SK-N-SH (cell line): ENCODE measurements around the gene JAML. TPM values are rescaled to one million over a fixed set of nuclear protein-coding genes. Genes with fewer than 3 reads are reported as not detected.

Experiments used
- CTCF ChIA-PET: fragments of 300-600, 350-600 bp; formaldehyde crosslinking; extraction: SDS; loops from one replicate; lab custom pipeline; 2021; lab: Yijun Ruan, JAX
- POLR2A ChIA-PET: fragments of 350-600 bp; sonication (Branson Sonifier 250); formaldehyde crosslinking; extraction: SDS; loops from one replicate; lab custom pipeline; 2020; ENCODE audit warnings: antibody characterized with exemption, inconsistent platforms; lab: Yijun Ruan, JAX
- DNase-seq: peaks from one replicate; pipeline ENCODE4 v3.0.0; 2012
- H2AFZ ChIP-seq: fragments of 200-600 bp; sonication (generic); 2 replicates; pipeline ENCODE4 v1.8.1; 2016; ENCODE audit warnings: antibody characterized with exemption, mild to moderate bottlenecking, low read depth
- H3F3A ChIP-seq: fragments of 200-600 bp; sonication (generic); replicated peaks from 2 replicates; pipeline ENCODE3; 2016; ENCODE audit warnings: antibody characterized with exemption, mild to moderate bottlenecking; ENCODE audit not compliant: insufficient read depth
- H3K27ac ChIP-seq, 2 experiments: fragments of 200-500 bp in 1 of 2; fragments of 200-600 bp in 1 of 2; sonication (Bioruptor generic) in 1 of 2; sonication (generic), shearing (Covaris generic) in 1 of 2; 2 replicates each; pipeline versions ENCODE4 v1.5.1 to v1.6.1; 2014 to 2016; ENCODE audit warnings: low read depth in 2 of 2, inconsistent platforms in 1 of 2, low read length in 1 of 2, mild to moderate bottlenecking in 1 of 2, mixed read lengths in 1 of 2
- H3K27me3 ChIP-seq: fragments of 200-600 bp; sonication (generic), shearing (Covaris generic); 2 replicates; pipeline ENCODE4 v1.6.1; 2016; ENCODE audit warnings: mixed run types; ENCODE audit not compliant: insufficient read depth
- H3K36me3 ChIP-seq, 2 experiments: fragments of 200-500 bp in 1 of 2; fragments of 200-600 bp in 1 of 2; sonication (Bioruptor generic) in 1 of 2; sonication (generic) in 1 of 2; replicated peaks in 1 of 2; 2 replicates each; pipeline versions ENCODE3 to v1.5.1; 2014 to 2016; ENCODE audit warnings: low read length in 1 of 2, mild to moderate bottlenecking in 1 of 2; ENCODE audit not compliant: insufficient read depth in 2 of 2, control insufficient read depth in 1 of 2
- H3K4me1 ChIP-seq, 2 experiments: fragments of 200-500 bp in 1 of 2; fragments of 200-600 bp in 1 of 2; sonication (Bioruptor generic) in 1 of 2; sonication (generic), shearing (Covaris generic) in 1 of 2; 2 replicates each; pipeline versions ENCODE4 v1.5.1 to v1.6.1; 2014 to 2016; ENCODE audit warnings: low read depth in 1 of 2, low read length in 1 of 2, mixed run types in 1 of 2; ENCODE audit not compliant: insufficient read depth in 2 of 2, control insufficient read depth in 1 of 2
- H3K4me2 ChIP-seq: fragments of 200-600 bp; sonication (generic), shearing (Covaris generic); 2 replicates; pipeline ENCODE4 v1.6.1; 2017; ENCODE audit warnings: mixed run types
- H3K4me3 ChIP-seq, 2 experiments: fragments of 200-500 bp in 1 of 2; fragments of 200-600 bp in 1 of 2; sonication (Bioruptor generic) in 1 of 2; sonication (generic), shearing (Covaris generic) in 1 of 2; 2 replicates each; pipeline versions ENCODE4 v1.5.1 to v1.8.1; 2014 to 2016; ENCODE audit warnings: low read depth in 2 of 2, inconsistent platforms in 1 of 2, low read length in 1 of 2, mild to moderate bottlenecking in 1 of 2, mixed read lengths in 1 of 2, moderate library complexity in 1 of 2
- H3K79me2 ChIP-seq: fragments of 200-600 bp; sonication (generic); 2 replicates; pipeline ENCODE4 v1.8.1; 2017; ENCODE audit warnings: mild to moderate bottlenecking; ENCODE audit not compliant: insufficient read depth
- H3K9ac ChIP-seq: fragments of 200-600 bp; sonication (generic); 2 replicates; pipeline ENCODE4 v1.6.1; 2017; ENCODE audit warnings: mixed run types
- H3K9me2 ChIP-seq: fragments of 200-600 bp; sonication (generic); 2 replicates; pipeline ENCODE4 v1.6.1; 2017; ENCODE audit warnings: mixed run types
- H3K9me3 ChIP-seq: fragments of 200-600 bp; sonication (generic); 2 replicates; pipeline ENCODE4 v1.6.1; 2017; ENCODE audit warnings: mixed run types, mild to moderate bottlenecking, moderate library complexity
- H4K20me1 ChIP-seq: fragments of 200-600 bp; sonication (generic); 2 replicates; pipeline ENCODE4 v1.6.1; 2017; ENCODE audit warnings: mild to moderate bottlenecking, mixed run types; ENCODE audit not compliant: insufficient read depth
- EP300 ChIP-seq, 2 experiments: IDR thresholded peaks; 2 replicates each; pipeline versions ENCODE4 v1.4.0 to v1.6.1; 2012; ENCODE audit warnings: borderline replicate concordance in 1 of 2, low read depth in 1 of 2, low read length in 1 of 2
- EZH2phosphoT487 ChIP-seq: fragments of 200-600 bp; sonication (generic); IDR thresholded peaks from 2 replicates; pipeline ENCODE4 v1.6.1; 2017; ENCODE audit warnings: low read depth, mixed run types, mild to moderate bottlenecking, antibody characterized with exemption, moderate library complexity, borderline replicate concordance
- FOXJ3 ChIP-seq: sonication (generic); formaldehyde crosslinking; IDR thresholded peaks from 2 replicates; pipeline ENCODE4 v1.5.1; 2020; ENCODE audit warnings: mild to moderate bottlenecking, missing genetic modification reagents
- GATA2 ChIP-seq: sonication (generic); formaldehyde crosslinking; IDR thresholded peaks from 2 replicates; pipeline ENCODE4 v1.5.0; 2020; ENCODE audit warnings: mild to moderate bottlenecking, missing genetic modification reagents
- MEF2A ChIP-seq: IDR thresholded peaks from 2 replicates; pipeline ENCODE4 v1.4.0; 2012; ENCODE audit warnings: low read depth, borderline replicate concordance
- RFX5 ChIP-seq: IDR thresholded peaks from 2 replicates; pipeline ENCODE4 v1.6.1; 2012; ENCODE audit warnings: mild to moderate bottlenecking, improper control_type of control experiment, low read length
- RXRA ChIP-seq: IDR thresholded peaks from 2 replicates; pipeline ENCODE4 v1.4.0; 2012; ENCODE audit warnings: low read depth, mild to moderate bottlenecking, borderline replicate concordance
- SIN3A ChIP-seq: IDR thresholded peaks from 2 replicates; pipeline ENCODE4 v1.6.1; 2012; ENCODE audit warnings: low read depth, mild to moderate bottlenecking, low read length, moderate library complexity, borderline replicate concordance
- TAF1 ChIP-seq: IDR thresholded peaks from 2 replicates; pipeline ENCODE4 v1.6.1; 2012; ENCODE audit warnings: low read depth, mild to moderate bottlenecking, low read length, moderate library complexity, borderline replicate concordance
- YY1 ChIP-seq: IDR thresholded peaks from 2 replicates; pipeline ENCODE4 v1.4.0; 2012; ENCODE audit warnings: low read depth, mild to moderate bottlenecking
- WGBS: methylation state at CpG from one replicate; pipeline ENCODE4 v1.1.6; 2017; ENCODE audit warnings: low lambda C conversion rate; 5-methylcytosine and 5-hydroxymethylcytosine counted together
- polyA plus RNA-seq, 3 experiments: library from polyadenylated mRNA; depleted of rRNA; stranded (reverse); fragments of >200 nt; gene quantifications; 2 replicates each; pipeline ENCODE4 v1.2.3, GENCODE V29; 2012
- TF ChIP-seq, protein P1 (sequence below): fragments of 200-600 bp; sonication (generic); IDR thresholded peaks from 2 replicates; pipeline ENCODE4 v1.6.1; 2017; ENCODE audit warnings: antibody characterized with exemption, mild to moderate bottlenecking, moderate library complexity
- TF ChIP-seq, protein P2 (sequence below): IDR thresholded peaks from 2 replicates; pipeline ENCODE4 v1.4.0; 2012; ENCODE audit warnings: low read depth, borderline replicate concordance
- TF ChIP-seq, protein P3 (sequence below): IDR thresholded peaks from 2 replicates; pipeline ENCODE4 v1.4.0; 2012; ENCODE audit warnings: low read depth
- TF ChIP-seq, protein P4 (sequence below): IDR thresholded peaks from 2 replicates; pipeline ENCODE4; 2012
- TF ChIP-seq, protein P5 (sequence below): IDR thresholded peaks from 2 replicates; pipeline ENCODE4 v1.4.0; 2012; ENCODE audit warnings: low read depth, borderline replicate concordance

The JAML gene
- polyA plus RNA-seq, 1 of the 3 experiments (the other 2 are of a cell fraction), result not detected

DNA sequence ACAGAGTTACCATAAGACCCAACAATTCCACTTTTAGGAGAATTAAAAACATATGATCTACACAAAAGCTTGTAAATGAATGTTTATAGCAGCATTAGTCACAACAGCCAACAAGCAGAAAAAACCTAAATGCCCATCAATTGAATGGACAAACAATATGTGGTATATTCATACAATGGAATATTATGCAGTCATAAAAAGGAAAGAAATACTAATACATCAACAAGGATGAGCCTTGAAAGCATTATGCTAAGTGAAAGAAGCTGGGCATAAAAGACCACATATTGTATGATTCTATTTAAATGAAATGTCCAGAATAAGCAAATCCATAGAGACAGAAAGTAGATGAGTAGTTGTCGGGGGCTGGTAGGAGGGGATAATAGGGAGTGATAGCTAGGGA, 34.3 kb upstream of the JAML start:
- CTCF ChIA-PET, result no interaction called here

DNA sequence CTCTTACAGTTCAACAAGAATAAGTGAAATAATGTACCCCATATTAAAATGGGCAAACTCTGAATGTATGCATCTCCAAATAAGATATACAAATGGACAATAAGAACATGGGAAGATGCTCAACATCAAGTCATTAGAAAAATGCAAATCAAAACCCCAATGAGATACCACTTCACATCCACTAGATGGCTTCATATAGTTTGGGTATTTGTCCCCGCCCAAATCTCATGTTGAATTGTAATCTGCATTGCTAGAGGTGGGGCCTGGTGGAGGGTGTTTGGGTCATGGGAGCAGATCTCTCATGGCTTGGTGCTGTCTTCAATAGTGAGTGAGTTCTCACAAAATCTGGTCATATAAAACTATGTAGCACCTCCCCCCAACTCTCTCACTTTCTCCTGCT, 33.6 kb upstream of the JAML start:
- H3K4me2 ChIP-seq, result no peak overlapping the region
- H3K9me2 ChIP-seq, result no peaks in the 10 kb centered on the region
- H3K9ac ChIP-seq, result no peak overlapping the region
- no peak for DNase-seq
- no peaks in the 10 kb centered on the region for H4K20me1 ChIP-seq
- no peaks in the 10 kb centered on the region for H3K79me2 ChIP-seq
- WGBS, result 8% methylated on average over 1 of the region's 1 CpG
- no peaks in the 10 kb centered on the region for H3K9me3 ChIP-seq
- POLR2A ChIA-PET, result no interaction called here
- H3K4me1 ChIP-seq, result no peaks in the 10 kb centered on the region
- no peak for TF ChIP-seq RXRA
- TF ChIP-seq, protein P1, sequence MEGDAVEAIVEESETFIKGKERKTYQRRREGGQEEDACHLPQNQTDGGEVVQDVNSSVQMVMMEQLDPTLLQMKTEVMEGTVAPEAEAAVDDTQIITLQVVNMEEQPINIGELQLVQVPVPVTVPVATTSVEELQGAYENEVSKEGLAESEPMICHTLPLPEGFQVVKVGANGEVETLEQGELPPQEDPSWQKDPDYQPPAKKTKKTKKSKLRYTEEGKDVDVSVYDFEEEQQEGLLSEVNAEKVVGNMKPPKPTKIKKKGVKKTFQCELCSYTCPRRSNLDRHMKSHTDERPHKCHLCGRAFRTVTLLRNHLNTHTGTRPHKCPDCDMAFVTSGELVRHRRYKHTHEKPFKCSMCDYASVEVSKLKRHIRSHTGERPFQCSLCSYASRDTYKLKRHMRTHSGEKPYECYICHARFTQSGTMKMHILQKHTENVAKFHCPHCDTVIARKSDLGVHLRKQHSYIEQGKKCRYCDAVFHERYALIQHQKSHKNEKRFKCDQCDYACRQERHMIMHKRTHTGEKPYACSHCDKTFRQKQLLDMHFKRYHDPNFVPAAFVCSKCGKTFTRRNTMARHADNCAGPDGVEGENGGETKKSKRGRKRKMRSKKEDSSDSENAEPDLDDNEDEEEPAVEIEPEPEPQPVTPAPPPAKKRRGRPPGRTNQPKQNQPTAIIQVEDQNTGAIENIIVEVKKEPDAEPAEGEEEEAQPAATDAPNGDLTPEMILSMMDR, result peak; percentile 35
- H2AFZ ChIP-seq, result no peak overlapping the region
- H3K36me3 ChIP-seq, result no peaks in the 10 kb centered on the region
- CTCF ChIA-PET, result no interaction called here
- H3K27ac ChIP-seq, result no peak overlapping the region
- H3K27me3 ChIP-seq, result no peaks in the 10 kb centered on the region; the same call in 1 of the 2 replicates
- no peaks in the 10 kb centered on the region for H3F3A ChIP-seq
- no peak overlapping the region for H3K4me3 ChIP-seq

More for the DNA sequence above, 34.3 kb upstream of the JAML start:
- TF ChIP-seq EP300 (IDR thresholded peaks at IDR 0.05; ENCODE audit: borderline replicate concordance in 1 of 2, low read depth in 1 of 2, low read length in 1 of 2) (no peak), YY1 (no peak), MEF2A (no peak)
- TF ChIP-seq, protein P2, sequence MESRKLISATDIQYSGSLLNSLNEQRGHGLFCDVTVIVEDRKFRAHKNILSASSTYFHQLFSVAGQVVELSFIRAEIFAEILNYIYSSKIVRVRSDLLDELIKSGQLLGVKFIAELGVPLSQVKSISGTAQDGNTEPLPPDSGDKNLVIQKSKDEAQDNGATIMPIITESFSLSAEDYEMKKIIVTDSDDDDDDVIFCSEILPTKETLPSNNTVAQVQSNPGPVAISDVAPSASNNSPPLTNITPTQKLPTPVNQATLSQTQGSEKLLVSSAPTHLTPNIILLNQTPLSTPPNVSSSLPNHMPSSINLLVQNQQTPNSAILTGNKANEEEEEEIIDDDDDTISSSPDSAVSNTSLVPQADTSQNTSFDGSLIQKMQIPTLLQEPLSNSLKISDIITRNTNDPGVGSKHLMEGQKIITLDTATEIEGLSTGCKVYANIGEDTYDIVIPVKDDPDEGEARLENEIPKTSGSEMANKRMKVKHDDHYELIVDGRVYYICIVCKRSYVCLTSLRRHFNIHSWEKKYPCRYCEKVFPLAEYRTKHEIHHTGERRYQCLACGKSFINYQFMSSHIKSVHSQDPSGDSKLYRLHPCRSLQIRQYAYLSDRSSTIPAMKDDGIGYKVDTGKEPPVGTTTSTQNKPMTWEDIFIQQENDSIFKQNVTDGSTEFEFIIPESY, result no peak
- H4K20me1 ChIP-seq, result no peaks in the 10 kb centered on the region
- H3K9me3 ChIP-seq, result no peaks in the 10 kb centered on the region
- no peaks in the 10 kb centered on the region for H3K9me2 ChIP-seq
- H3K27me3 ChIP-seq, result peaks cover 6% of the 10 kb centered on the region; the same call in 1 of the 2 replicates
- H3K27ac ChIP-seq, result no peak overlapping the region
- no peaks in the 10 kb centered on the region for H3F3A ChIP-seq
- no peak overlapping the region for H3K9ac ChIP-seq
- no peak overlapping the region for H2AFZ ChIP-seq
- H3K4me2 ChIP-seq, result no peak overlapping the region
- H3K4me1 ChIP-seq, result no peaks in the 10 kb centered on the region
- no peaks in the 10 kb centered on the region for H3K36me3 ChIP-seq
- 80% methylated on average over 1 of the region's 1 CpG for WGBS
- no peak for DNase-seq
- H3K4me3 ChIP-seq, result no peak overlapping the region
- POLR2A ChIA-PET, result no interaction called here
- no peaks in the 10 kb centered on the region for H3K79me2 ChIP-seq

DNA sequence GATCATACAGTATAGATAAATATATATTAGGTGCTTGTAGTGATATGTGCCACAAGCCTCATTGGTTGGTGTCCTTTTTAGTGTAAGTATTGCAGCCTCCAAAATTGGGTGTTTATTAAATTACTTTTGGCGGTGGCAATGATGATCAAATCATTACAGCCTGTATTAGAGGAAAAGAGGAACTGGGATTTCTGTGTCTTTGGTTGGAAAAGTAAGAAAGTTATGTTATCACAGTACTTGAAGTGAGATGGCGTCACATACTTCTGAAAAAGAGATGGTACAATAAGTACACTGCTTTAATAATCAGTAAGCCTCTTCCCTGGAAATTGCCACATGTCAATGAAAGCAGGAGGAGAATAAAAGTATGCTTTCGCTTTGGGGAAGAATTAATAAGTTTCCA, 27.9 kb upstream of the JAML start:
- DNase-seq, result no peak
- no peaks in the 10 kb centered on the region for H4K20me1 ChIP-seq
- 78% methylated on average over 3 of the region's 3 CpGs for WGBS
- no peak overlapping the region for H3K9ac ChIP-seq
- peaks cover under 1% of the 10 kb centered on the region; the same call in 1 of the 2 replicates for H3K27me3 ChIP-seq
- H3K36me3 ChIP-seq, result no peaks in the 10 kb centered on the region
- ChIA-PET POLR2A (no interaction called here), CTCF (interaction anchor here (0.7 to 1.8 kb wide), 4 partner anchors 12 to 121 kb away, joined by 3 to 5 read pairs (median 3); no protein-coding TSS in a partner anchor)
- no peaks in the 10 kb centered on the region for H3K9me3 ChIP-seq
- no peak overlapping the region for H3K27ac ChIP-seq
- no peaks in the 10 kb centered on the region for H3K9me2 ChIP-seq
- peak overlapping the region; percentile 96 for H2AFZ ChIP-seq
- H3K4me2 ChIP-seq, result peak overlapping the region; percentile 48
- peak overlapping the region; percentile 65 to 90; a peak in 2 of 4 replicates for H3K4me3 ChIP-seq
- no peaks in the 10 kb centered on the region for H3K79me2 ChIP-seq
- H3K4me1 ChIP-seq, result peaks cover 0 to 6% of the 10 kb centered on the region in 2 experiments; a peak in 1 of 4 replicates
- peaks cover 5% of the 10 kb centered on the region for H3F3A ChIP-seq
- TF ChIP-seq YY1 (no peak), TAF1 (no peak), FOXJ3 (CRISPR knock-in tag) (no peak), SIN3A (no peak), RFX5 (no peak), GATA2 (CRISPR knock-in tag) (no peak), EZH2phosphoT487 (no peak), RXRA (no peak), MEF2A (no peak)
- TF ChIP-seq, protein P3, sequence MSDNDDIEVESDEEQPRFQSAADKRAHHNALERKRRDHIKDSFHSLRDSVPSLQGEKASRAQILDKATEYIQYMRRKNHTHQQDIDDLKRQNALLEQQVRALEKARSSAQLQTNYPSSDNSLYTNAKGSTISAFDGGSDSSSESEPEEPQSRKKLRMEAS, result no peak
- TF ChIP-seq, protein P4, sequence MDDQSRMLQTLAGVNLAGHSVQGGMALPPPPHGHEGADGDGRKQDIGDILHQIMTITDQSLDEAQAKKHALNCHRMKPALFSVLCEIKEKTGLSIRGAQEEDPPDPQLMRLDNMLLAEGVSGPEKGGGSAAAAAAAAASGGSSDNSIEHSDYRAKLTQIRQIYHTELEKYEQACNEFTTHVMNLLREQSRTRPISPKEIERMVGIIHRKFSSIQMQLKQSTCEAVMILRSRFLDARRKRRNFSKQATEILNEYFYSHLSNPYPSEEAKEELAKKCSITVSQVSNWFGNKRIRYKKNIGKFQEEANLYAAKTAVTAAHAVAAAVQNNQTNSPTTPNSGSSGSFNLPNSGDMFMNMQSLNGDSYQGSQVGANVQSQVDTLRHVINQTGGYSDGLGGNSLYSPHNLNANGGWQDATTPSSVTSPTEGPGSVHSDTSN, result no peak
- TF ChIP-seq, protein P5, sequence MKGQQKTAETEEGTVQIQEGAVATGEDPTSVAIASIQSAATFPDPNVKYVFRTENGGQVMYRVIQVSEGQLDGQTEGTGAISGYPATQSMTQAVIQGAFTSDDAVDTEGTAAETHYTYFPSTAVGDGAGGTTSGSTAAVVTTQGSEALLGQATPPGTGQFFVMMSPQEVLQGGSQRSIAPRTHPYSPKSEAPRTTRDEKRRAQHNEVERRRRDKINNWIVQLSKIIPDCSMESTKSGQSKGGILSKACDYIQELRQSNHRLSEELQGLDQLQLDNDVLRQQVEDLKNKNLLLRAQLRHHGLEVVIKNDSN, result no peak
